Heart right ventricle (tissue), 16 donors: ENCODE data around the gene ALX4. TPM values are rescaled to one million over a fixed set of nuclear protein-coding genes. Genes with fewer than 3 reads are reported as not detected.

Experiments used
- ATAC-seq, 8 donors: fragments of 200-7000 bp; cut with Tn5 transposase; one replicate each; pipeline ENCODE4 v1.9.1; 2020; ENCODE audit warnings: mild to moderate bottlenecking in 8 of 8, moderate library complexity in 8 of 8, moderate number of reproducible peaks in 1 of 8
- DNase-seq, 2 donors: peaks; one replicate each; pipeline ENCODE4 v3.0.0-alpha.2; 2020
- H3K27ac ChIP-seq, 10 donors: fragments of 200-600 bp; sonication (generic) in 2 of 10; one replicate each; pipeline versions ENCODE4 v1.5.0 to v1.8.0; 2020 to 2022; ENCODE audit warnings: mild to moderate bottlenecking in 3 of 10
- H3K27me3 ChIP-seq, 7 donors: fragments of 200-600 bp; one replicate each; pipeline ENCODE4 v1.8.0; 2021 to 2022; ENCODE audit warnings: mild to moderate bottlenecking in 2 of 7
- H3K36me3 ChIP-seq, 9 donors: fragments of 200-600 bp; sonication (generic) in 1 of 9; one replicate each; pipeline versions ENCODE4 v1.5.0 to v1.8.0; 2020 to 2022; ENCODE audit warnings: mild to moderate bottlenecking in 2 of 9
- H3K4me1 ChIP-seq, 9 donors: fragments of 200-600 bp; sonication (generic) in 1 of 9; one replicate each; pipeline versions ENCODE4 v1.5.0 to v1.8.0; 2020 to 2022; ENCODE audit warnings: mild to moderate bottlenecking in 4 of 9
- H3K4me3 ChIP-seq, 10 donors: fragments of 200-600 bp; sonication (generic) in 2 of 10; one replicate each; pipeline versions ENCODE4 v1.5.0 to v1.8.0; 2020 to 2022; ENCODE audit warnings: mild to moderate bottlenecking in 7 of 10, moderate library complexity in 2 of 10
- H3K9me3 ChIP-seq, 11 donors: fragments of 200-600 bp in 10 of 11; sonication (generic) in 2 of 11; one replicate each; pipeline versions ENCODE4 v1.5.0 to v1.8.0; 2013 to 2022; ENCODE audit warnings: mild to moderate bottlenecking in 2 of 11, control low read depth in 1 of 11, moderate library complexity in 1 of 11
- CTCF ChIP-seq, 9 donors: fragments of 200-600 bp; sonication (generic) in 2 of 9; IDR thresholded peaks; one replicate each; pipeline versions ENCODE4 v1.5.0 to v1.8.0; 2021 to 2022; ENCODE audit warnings: antibody characterized with exemption in 9 of 9, mild to moderate bottlenecking in 5 of 9, moderate library complexity in 1 of 9
- WGBS, 2 donors: extraction: QIAGEN DNeasy Blood & Tissue Kit; methylation state at CpG; one replicate each; pipeline ENCODE4 v1.1.7; 2013; ENCODE audit warnings: inconsistent platforms in 1 of 2; 5-methylcytosine and 5-hydroxymethylcytosine counted together
- intact Hi-C, 10 donors: fragments of 100-400 bp; cut with DNase I; formaldehyde crosslinking; loops; one replicate each; pipeline versions ENCODE4 v1.11.1 to v1.14.2; 2022
- polyA plus RNA-seq, 2 donors: library from polyadenylated mRNA; stranded (reverse); fragments of 200-250 nt; gene quantifications; one replicate each; pipeline ENCODE4 v1.2.3, GENCODE V29; 2013
- total RNA-seq, 10 donors: library from RNA; stranded (reverse); fragmentation: NEBNext Ultra II Directional in 3 of 10; extraction: Animal tissue kit (Norgen Biotek cat#: 25700) in 3 of 10; gene quantifications; one replicate each; pipeline versions ENCODE4 v1.2.1 to v1.2.4, GENCODE V29; 2021 to 2023
- donor health status: Arrhythmogenic right ventricular cardiomyopathy.
- donor health status: ischemic (EF 13 %, LVEDD 7.1; RV severe dilation, severe dysfunction).
- donor health status: healthy with polysubstance abuse.
- donor health status: DM: no; HTN: yes; CAD: no.
- donor health status: DM: no; HTN: no; CAD: no.
- donor health status: ischemic (EF 25% LVEDD 6.9; RV normal size, moderate dysfunction).
- donor health status: ischemic (EF 25% LVEDD 5.7; RV mildly dilated, moderate dysfunction).
- donor health status: healthy.
- donor health status: DM: yes; HTN: yes; CAD: no.
- donor health status: Ischemic cardiomyopathy.
- donor health status: ischemic (EF 35%, LVEDD 5.7; RV mildly dilated, moderate dysfunction).
- donor health status: nonischemic (EF 11% LVEDD 7.7; RV severe dilation, severe dysfunction).
- donor health status: DM: yes; HTN: yes; CAD: no.
- donor health status: PGD.
- donor health status: ischemic (EF 29% LVEDD 5.4; RV normal size, mild dysfunction).
- donor health status: nonischemic (EF 23%, LVEDD 6.1; RV moderate dilation, normal function).

The ALX4 gene
- total and polyA plus RNA-seq, 12 donors: 0.01 to 0.07 (median 0.06) TPM; not detected in 5

- no peaks in the 10 kb centered on the region for H3K36me3 ChIP-seq
- DNase-seq (no peak), ATAC-seq (no peak)
- TF ChIP-seq CTCF (IDR thresholded peaks at IDR 0.05): no peak
- 87 to 92% methylated on average over 10 of the region's 10 CpGs for WGBS, 2 donors
- no peak overlapping the region for H3K4me3 ChIP-seq
- no peak overlapping the region for H3K27ac ChIP-seq
- intact Hi-C loops: no loop called here
- H3K4me1 ChIP-seq: no peaks in the 10 kb centered on the region
- H3K9me3 ChIP-seq: no peaks in the 10 kb centered on the region
- peaks cover 0 to 28% (median 0%) of the 10 kb centered on the region in 7 donors for H3K27me3 ChIP-seq
Measured at GRCh38 chr11:44348721-44349120, 38.8 kb upstream of the ALX4 start.

GRCh38 chr11:44348114-44348513 is 38.2 kb upstream of the ALX4 start:
- H3K4me1 ChIP-seq: no peaks in the 10 kb centered on the region
- no peaks in the 10 kb centered on the region for H3K9me3 ChIP-seq
- WGBS, 2 donors: 51 to 71% methylated on average over 2 of the region's 2 CpGs
- H3K27me3 ChIP-seq: peaks cover 0 to 28% (median 0%) of the 10 kb centered on the region in 7 donors
- H3K27ac ChIP-seq: no peak overlapping the region
- H3K4me3 ChIP-seq: no peak overlapping the region
- DNase-seq: no peak
- no peak for TF ChIP-seq CTCF (IDR thresholded peaks at IDR 0.05)
- no peaks in the 10 kb centered on the region for H3K36me3 ChIP-seq
- ATAC-seq: no peak
- intact Hi-C loops: no loop called here

- no peaks in the 10 kb centered on the region for H3K4me1 ChIP-seq
- peaks cover 0 to 28% (median 0%) of the 10 kb centered on the region in 7 donors for H3K27me3 ChIP-seq
- no peak for ATAC-seq
- H3K27ac ChIP-seq: no peak overlapping the region
- H3K9me3 ChIP-seq: no peaks in the 10 kb centered on the region
- intact Hi-C loops: no loop called here
- no peak overlapping the region for H3K4me3 ChIP-seq
- WGBS, 2 donors: 92 to 94% methylated on average over 5 of the region's 5 CpGs
- DNase-seq: no peak
- H3K36me3 ChIP-seq: no peaks in the 10 kb centered on the region
- no peak for TF ChIP-seq CTCF (IDR thresholded peaks at IDR 0.05)
Measured at GRCh38 chr11:44347538-44347937, 37.6 kb upstream of the ALX4 start.

- no peaks in the 10 kb centered on the region for H3K9me3 ChIP-seq
- no peak overlapping the region for H3K27ac ChIP-seq
- DNase-seq (no peak), ATAC-seq (no peak)
- 72 to 90% methylated on average over 6 of the region's 6 CpGs for WGBS, 2 donors
- no peak overlapping the region for H3K4me3 ChIP-seq
- no peaks in the 10 kb centered on the region for H3K36me3 ChIP-seq
- H3K27me3 ChIP-seq: peaks cover 0 to 28% (median 0%) of the 10 kb centered on the region in 7 donors
- TF ChIP-seq CTCF (IDR thresholded peaks at IDR 0.05): no peak
- intact Hi-C loops: no loop called here
- H3K4me1 ChIP-seq: no peaks in the 10 kb centered on the region
Measured at GRCh38 chr11:44346983-44347382, 37.0 kb upstream of the ALX4 start.
